ENCODE results near the gene CDC37L1. TPM values are rescaled to one million over a fixed set of nuclear protein-coding genes. Genes with fewer than 3 reads are reported as not detected.

CDC37L1 gene
- total and polyA plus RNA-seq, 10 donors, result 5.3 to 21.2 (median 12.5) TPM

GRCh38 chr9:4661611-4662010, 17.8 kb upstream of the CDC37L1 start:
- H3K27me3 ChIP-seq (replicated peaks in 1 of 7), result no peaks in the 10 kb centered on the region
- intact Hi-C loops (cut with DNase I; ENCODE audit: low total_unique reads), result loop anchor here (10.0 kb wide), 1 partner anchor 323 kb away; the partner anchor contains the start of gene JAK2
- H3K4me1 ChIP-seq, result peaks cover 27 to 54% (median 47%) of the 10 kb centered on the region in 6 donors
- no peaks in the 10 kb centered on the region for H3K9me3 ChIP-seq
- H3K27ac ChIP-seq, result peak overlapping the region; percentile 69 to 95 (median 88)
- 1 to 6% (median 5%) methylated on average over 5 of the region's 5 CpGs for whole genome bisulfite sequencing, 5 donors
- no peak for DNase-seq
- no peak for TF ChIP-seq CTCF (IDR thresholded peaks at IDR 0.05 in 8 of 11, conservative IDR thresholded peaks at IDR 0.05 in 3 of 11)
- TF ChIP-seq POLR2AphosphoS5 (IDR thresholded peaks at IDR 0.05), result no peak
- no peak for TF ChIP-seq POLR2A (IDR thresholded peaks at IDR 0.05)
- H3K36me3 ChIP-seq, result no peaks in the 10 kb centered on the region
- peak overlapping the region; percentile 66 to 95 (median 77) for H3K4me3 ChIP-seq

GRCh38 chr9:4662108-4662988, 17.0 kb upstream of the CDC37L1 start, which contains the start of gene PLPP6:
TSS of gene PLPP6 (plus strand) at chr9:4662294. CDS start at chr9:4662376, 82 bp downstream.
- no peaks in the 10 kb centered on the region for H3K27me3 ChIP-seq (replicated peaks in 1 of 7)
- no peaks in the 10 kb centered on the region for H3K36me3 ChIP-seq
- WGBS, 5 donors, result 2 to 6% (median 3%) methylated on average over 9 to 70 of the region's 70 CpGs
- no peaks in the 10 kb centered on the region for H3K9me3 ChIP-seq
- peak within 1 kb of the TSS; percentile 69 to 95 (median 88) for H3K27ac ChIP-seq
- H3K4me3 ChIP-seq, result peak within 1 kb of the TSS; percentile 66 to 95 (median 77)
- TF ChIP-seq POLR2AphosphoS5 (IDR thresholded peaks at IDR 0.05), result peak; percentile 92 to 93 (median 93)
- peak in 10 of 11 experiments; percentile 9 to 80 (median 56) for TF ChIP-seq CTCF (IDR thresholded peaks at IDR 0.05 in 8 of 11, conservative IDR thresholded peaks at IDR 0.05 in 3 of 11)
- peak in 1 of 3 donors; percentile 48 for TF ChIP-seq POLR2A (IDR thresholded peaks at IDR 0.05)
- peaks cover 27 to 61% (median 51%) of the 10 kb centered on the region in 6 donors for H3K4me1 ChIP-seq
- intact Hi-C loops (cut with DNase I; ENCODE audit: low total_unique reads), result loop anchor here (10.0 kb wide), 1 partner anchor 322 kb away; the partner anchor contains the start of gene JAK2
- peak; percentile 96 for DNase-seq

- TF ChIP-seq POLR2A (IDR thresholded peaks at IDR 0.05), result no peak
- no peak for TF ChIP-seq CTCF (IDR thresholded peaks at IDR 0.05 in 8 of 11, conservative IDR thresholded peaks at IDR 0.05 in 3 of 11)
- TF ChIP-seq POLR2AphosphoS5 (IDR thresholded peaks at IDR 0.05), result no peak
- no peaks in the 10 kb centered on the region for H3K36me3 ChIP-seq
- no peaks in the 10 kb centered on the region for H3K9me3 ChIP-seq
- intact Hi-C loops (cut with DNase I; ENCODE audit: low total_unique reads), result loop anchor here (10.0 kb wide), 1 partner anchor 322 kb away; the partner anchor contains the start of gene JAK2
- 70 to 78% (median 73%) methylated on average over 5 to 13 of the region's 13 CpGs for WGBS, 5 donors
- peaks cover 27 to 61% (median 51%) of the 10 kb centered on the region in 6 donors for H3K4me1 ChIP-seq
- H3K27ac ChIP-seq, result peak overlapping the region in 6 of 8 donors; percentile 85 to 95 (median 90)
- peak overlapping the region; percentile 66 to 95 (median 77) for H3K4me3 ChIP-seq
- DNase-seq, result no peak
- no peaks in the 10 kb centered on the region for H3K27me3 ChIP-seq (replicated peaks in 1 of 7)
Measured at GRCh38 chr9:4662989-4663792, 16.2 kb upstream of the CDC37L1 start.

Data from spleen (tissue), 11 donors.